IPS DF 19.7 (cell line): ENCODE results near the gene EVA1C.
"Not testable (repeated sequence)": the region's sequence is repeated elsewhere in the genome, so short reads cannot be mapped to it uniquely, and the experiment has no call there.

Source experiments
- DNase-seq: peaks from one replicate; pipeline ENCODE4 v3.0.0-alpha.2; 2013; ENCODE audit warnings: low read depth, low spot score

Gene EVA1C

DNA sequence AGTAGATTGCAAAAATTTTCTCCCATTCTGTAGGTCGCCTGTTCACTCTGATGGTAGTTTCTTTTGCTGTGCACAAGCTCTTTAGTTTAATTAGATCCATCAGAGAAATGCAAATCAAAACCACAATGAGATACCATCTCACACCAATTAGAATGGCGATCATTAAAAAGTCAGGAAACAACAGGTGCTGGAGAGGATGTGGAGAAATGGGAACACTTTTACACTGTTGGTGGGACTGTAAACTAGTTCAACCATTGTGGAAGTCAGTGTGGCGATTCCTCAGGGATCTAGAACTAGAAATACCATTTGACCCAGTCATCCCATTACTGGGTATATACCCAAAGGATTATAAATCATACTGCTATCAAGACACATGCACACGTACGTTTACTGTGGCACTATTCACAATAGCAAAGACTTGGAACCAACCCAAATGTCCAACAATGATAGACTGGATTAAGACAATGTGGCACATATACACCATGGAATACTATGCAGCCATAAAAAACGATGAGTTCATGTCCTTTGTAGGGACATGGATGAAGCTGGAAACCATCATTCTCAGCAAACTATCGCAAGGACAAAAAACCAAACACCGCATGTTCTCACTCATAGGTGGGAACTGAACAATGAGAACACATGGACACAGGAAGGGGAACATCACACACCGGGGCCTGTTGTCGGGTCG lies 21.8 kb upstream of the EVA1C start:
- DNase-seq = not testable (repeated sequence)

DNA sequence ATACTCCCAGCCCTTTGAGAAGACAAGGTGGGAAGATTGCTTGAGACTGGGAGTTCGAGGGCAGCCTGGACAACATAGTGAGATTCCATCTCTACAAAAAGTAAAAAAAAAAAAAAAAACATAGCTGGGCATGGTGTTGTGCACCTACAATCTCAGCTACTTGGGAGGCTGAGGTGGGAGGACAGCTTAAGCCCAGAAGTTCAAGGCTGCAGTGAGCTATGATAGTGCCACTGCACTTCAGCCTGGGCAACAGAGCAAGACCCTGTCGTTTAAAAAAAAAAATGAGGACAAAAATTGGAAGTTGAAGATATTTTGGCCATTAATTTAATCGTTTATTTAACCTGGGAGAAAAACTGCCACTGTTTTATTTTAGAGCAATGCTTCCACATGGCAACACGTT lies 20.8 kb upstream of the EVA1C start:
- DNase-seq = no peak

DNA sequence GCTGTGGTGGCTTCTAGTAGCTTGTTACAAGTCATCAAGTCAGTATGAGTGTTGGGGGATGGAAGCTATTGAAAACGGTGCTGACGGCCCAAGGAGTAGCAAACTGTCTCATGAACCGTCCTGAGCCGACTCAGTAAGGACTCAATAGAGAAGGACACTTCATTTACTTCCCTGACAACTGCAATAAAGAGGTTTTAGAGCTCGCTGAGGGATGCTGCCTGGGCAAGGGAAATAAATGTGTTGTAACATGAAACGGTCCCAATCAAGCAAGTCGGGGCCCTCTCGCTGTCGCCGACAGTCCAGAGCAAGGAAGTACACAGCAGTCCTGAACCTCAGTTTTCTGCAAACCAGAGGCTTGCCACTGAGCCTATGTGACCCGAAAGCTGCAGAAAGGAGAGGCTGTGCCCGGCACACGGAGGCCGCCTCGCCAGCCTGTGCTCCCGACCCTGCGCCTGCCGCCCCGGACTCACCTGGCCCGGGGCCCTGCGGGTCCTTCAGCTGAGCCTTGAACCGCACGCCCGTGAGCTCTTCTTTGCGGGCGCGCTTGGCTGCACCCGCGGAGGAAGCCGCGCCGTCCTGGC lies 20.1 kb upstream of the EVA1C start:
- DNase-seq = no peak

DNA sequence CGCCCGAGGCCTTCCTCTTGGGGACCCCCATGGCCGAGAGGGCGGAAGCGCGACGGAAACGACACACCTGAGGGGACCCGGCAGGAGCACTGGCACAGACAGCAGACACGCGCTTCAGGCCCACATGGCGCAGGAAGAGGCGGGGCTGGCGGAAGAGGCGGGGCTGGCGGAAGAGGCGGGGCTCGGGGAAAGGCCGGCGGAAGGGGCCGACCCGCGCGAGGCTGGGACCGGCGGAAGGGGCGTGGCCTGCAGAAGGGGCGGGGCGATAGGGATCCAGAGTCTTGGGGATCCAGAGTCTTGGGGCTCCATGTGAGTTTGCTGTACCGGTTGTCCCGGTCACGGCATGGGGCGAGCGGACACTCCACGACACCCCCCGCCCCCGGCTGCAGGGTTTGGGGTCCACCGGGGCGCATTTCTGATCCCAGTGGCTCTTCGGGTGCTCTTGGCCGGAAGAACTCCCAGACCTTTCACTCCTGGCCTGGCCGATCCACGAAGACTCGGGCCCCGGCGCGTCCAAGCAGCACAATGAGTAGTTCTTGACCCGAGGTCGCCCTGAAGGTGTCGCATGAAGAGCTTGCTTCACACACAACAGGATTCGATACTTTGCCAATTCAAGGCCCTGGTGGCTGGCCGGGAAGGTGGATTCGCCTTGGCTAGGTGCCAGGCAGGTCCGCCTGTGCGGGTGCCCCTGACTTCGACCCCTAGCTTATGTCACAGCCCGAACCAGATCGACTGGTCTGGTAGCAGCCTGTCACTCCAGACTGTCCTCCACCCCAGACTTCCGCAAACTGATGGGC lies 19.4 kb upstream of the EVA1C start, which contains the start of gene URB1:
TSS of gene URB1 (minus strand) at position 133 of the 797 bp plus-strand sequence. CDS start at position 31, 102 bp downstream.
- no peak for DNase-seq

DNA sequence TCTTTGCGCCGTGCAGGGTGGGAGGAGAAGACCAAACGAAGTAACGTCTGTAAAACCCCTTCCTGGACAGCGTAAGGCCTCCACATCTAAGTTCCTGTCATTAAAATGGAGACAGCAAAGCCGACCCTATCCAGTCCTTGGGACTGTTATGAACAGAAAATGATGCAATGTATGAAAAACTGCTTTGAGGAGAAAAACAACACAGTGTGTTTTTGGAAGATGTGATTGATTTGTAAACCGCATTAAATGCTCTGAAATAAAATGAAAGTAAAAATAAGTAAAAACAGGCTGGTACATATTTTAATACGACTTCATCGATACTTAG lies 18.9 kb upstream of the EVA1C start:
- no peak for DNase-seq

DNA sequence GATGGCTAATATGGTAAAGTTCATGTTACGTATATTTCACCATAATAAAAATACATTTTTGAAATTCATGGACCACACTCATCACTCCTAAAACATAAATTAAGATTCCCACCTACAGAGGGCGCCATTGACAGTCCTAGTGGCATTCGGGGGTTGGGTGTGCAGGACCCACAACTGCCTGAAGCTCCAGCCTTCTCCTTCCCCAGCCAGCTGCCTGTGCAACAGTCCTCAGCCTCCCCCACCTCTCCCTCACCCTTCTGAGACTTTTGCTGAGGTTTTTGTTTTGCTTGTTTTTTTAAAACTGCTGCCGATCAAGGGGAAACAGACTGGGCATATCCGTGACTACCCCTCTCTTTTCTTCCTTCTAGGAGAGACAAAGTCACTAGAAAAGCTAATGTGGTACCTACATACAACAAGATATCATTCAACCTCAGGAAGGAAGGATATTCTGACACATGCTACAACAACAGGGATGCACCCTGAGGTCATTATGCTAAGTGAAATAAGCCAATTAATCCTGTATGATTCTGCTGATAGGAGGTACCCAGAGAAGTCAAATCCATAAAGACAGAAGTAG lies 9.2 kb upstream of the EVA1C start:
- no peak for DNase-seq

DNA sequence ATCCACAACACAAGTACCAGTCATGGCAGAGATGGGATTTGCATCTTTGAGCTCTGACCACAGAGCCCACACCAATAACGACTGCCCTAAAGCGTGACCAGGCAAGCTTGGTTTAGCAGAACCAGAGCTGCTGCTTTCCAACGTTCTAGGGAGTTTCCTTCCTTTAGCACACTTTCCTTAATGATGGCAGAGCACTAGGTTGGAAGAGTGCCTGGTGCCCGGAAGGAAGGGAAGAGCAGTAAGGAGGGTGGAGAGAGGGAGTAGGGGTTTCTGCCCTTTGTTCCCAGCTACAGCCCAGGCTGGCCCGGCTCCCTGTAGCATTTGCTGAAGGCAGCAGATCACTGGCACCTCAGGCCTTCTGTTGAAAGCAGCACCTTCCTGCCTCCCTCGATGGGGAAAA lies 6.1 kb upstream of the EVA1C start:
- no peak for DNase-seq

DNA sequence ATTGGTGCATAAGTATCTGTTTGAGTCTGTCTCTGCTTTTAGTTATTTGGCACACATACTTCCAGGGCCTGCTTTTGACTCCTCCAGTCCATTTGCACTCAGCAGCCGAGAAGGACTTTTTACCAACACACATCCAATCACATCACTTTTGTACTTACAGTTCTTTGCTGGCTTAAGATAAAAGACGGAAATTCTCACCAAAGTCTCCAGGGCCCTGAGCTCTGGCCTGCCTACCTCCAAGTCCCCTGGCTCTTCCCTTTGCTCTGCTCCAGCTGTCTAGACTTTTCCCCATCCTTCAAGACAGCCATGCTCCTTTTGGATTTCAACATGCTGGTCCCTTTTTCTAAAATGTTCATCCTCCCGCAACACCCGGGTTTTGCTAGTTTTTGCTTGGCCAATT lies 2.2 kb upstream of the EVA1C start:
- no peak for DNase-seq

DNA sequence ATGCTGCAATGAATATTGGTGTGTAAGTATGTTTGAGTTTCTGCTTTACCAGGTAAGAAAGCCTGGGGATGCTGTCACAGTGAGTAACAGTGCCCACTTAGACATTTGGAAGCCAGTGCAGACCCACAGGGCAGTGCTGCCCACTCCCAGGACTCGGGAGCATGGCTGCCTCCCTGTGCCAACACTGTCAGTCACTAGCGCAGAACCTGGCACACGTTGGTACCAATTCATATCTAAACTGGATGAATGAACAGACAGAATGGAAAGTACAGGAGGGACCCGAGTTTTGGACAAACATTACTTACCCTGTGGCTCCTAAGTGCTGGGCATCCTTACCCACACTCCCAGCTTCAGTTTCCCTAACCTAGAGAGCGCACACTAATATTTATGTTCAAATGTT lies 1.6 kb upstream of the EVA1C start:
- DNase-seq = no peak

DNA sequence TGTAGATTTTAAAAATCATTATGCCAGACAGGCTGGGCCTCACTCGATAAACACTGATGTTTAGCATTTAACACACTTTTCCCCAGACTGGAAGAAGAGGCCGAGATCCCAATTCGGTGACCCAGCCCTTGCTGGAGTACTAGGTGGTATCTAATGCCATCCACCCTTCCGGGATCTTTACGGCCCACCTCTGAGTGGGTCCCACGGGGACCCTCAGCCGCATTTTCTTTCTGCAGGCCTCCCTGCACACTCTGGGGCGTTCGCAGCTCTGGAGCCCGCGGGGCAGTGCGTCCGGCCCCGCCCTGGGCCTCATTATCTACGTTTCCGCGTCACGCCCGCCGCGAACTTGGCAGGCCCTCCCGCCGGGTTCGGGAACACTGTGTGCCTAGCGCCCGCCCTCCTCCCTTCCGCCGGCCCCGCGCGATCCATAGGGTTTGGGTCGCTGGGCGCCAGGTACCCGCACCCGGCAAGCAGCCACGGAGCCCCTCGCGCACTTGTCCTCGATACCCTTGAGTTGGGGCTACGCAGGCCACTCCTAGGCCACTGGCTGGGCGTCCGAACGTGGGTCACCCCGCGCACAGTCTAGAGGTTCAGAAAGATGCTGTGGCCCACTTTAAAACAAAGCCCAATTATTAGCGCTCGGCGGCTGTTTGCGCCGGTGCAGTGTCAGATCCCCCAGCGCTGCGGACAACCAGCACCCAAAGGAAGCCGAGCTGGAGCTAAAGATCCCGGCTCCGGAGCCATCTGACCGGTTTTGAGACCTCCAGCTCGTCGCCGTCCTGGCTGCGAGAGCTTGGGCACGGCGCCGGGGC lies 950 bp upstream of the EVA1C start:
- DNase-seq = no peak

DNA sequence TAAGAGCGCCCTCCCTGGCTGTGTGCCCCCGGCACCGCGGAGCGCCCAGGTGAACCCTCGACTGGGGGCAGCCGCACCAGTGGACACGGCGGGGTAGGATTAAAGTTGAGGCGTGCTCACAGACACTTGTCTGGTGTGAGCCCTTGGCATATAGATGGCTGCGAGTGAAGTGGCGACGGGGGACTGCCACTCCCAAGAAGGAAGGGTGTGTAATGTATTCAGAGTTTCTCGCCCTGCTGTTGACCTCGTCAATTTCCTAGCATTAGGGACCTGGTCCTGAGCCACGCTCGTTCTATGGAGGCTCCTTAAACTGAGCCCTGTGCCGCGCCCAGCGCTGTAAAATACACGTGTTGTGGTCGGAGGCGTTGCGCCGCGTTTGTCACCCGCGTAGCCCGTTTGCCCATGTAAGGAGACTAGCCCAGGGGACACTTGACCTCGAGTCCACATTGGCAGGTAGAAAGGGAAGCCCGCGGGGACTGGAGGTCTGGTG lies 554 bp downstream of the EVA1C start:
- no peak for DNase-seq

DNA sequence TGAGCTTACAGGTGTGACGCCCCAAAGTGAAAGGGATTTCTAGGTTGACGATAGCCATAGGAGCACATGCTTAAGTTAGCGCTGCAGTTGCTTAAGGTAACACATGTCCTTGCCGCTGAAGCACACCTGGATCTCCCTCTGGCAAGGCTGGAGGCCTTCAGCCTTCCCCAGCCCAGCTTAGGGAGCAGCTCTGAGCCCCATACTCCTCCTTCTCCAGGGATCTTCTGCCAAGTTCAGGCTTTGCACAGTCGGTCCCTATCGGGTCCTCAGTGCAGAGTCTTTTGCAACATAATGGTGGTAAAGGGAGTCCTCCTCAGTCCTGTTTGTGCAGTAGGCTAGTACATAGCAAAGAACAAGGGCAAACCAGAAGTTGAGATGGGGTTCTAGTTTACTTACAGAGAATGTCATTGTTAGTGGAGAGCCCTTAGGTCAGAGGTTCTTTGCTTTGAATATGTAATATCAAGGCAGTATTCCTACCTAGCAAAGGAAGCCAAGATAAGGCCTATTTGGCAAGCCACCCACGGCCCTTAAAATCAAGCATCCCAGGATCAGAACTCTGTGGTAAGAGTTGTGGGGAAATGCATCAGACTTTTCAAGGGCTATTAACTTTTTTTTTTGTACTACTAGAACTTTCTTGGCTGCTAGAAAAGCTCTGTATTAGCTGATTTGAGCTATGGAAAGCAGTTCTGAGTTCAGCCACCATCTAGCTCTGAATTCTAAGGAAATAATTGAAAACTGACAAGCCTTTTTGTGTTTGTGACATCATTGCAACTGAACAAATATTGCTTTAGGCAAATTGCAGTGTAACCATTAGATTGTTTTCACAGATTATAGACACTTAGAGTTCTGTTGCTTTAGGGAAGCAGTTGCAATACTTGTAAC lies 1.4 kb downstream of the EVA1C start:
- no peak for DNase-seq

DNA sequence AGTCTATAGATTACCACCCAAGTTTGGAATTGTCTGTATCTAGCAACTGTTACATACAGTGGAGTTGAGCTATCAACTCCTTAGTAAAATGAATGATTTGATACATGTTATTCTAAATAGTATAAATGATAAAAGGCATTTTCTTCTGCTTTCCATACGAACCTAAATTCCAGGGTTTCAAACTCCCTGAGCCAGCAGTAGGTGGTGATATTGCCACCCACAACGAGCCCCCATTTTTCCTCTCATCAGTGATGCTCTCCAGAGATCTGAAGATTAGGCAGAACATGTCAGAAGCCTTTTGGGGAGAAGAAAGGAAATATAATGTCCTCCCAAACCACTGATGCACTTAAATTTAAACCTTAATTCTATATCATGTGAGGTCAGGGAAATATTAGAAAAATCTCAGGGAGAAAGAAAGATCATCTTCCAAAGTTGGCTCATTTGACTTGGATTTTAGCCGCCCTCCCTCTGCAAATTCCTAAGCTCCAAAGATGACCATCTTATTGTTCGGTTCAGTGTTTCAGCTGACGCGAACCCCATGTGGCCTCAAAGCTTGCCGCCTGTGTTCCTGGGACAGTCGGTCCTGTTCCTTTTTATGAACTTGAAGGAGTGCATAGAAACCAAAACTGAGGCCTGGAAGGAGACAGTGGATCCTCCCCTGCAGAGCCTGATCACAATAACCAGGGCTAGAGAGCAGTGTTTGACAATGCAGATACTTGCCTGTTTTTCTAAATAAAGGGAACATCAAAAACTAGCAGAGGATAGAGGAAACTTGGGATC lies 2.3 kb downstream of the EVA1C start:
- no peak for DNase-seq

DNA sequence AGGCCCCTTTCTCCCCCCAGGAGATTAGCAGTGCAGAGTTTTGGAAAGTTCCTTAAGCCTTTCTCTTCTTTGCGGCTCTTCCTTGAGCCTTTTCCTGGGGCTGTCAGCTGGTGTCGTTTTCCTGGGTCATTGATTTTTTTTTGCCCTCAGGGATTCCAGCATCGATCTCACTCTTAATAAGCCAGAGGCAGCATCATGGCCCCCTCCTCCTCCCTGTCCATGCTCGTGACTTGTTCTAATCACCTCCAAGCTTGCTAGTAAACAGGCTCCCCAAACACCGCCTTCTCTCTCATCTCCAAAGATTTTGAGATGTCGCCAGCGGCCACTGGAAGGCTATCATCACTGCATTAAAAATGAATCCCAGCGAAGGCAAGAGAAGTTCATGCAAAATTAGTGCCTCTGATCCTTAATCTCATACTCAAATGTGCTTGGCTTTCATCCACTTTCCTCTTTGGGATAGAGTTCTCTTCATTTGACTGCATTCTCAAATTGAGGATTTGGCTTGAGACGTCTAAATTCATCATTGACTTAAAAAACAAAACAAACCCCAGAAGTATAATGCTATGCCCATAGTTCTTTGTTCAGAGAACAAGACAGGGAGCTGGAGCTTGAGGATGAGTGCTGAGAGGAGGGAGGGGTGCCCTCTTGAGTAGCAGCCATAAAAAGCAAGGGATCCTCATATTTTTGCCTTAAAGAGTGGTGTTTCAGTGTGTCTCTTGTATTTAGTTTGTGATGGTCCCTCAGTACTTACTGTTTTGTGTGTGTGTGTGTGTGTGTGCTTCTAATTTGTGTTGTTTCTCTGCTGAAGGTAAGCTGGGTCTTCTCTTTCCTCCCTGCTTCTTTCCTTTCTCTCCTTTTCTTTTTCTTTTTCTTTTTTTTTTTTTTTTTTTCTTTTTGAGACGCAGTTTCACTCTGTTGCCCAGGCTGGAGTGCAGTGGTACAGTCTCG lies 3.2 kb downstream of the EVA1C start:
- no peak for DNase-seq

DNA sequence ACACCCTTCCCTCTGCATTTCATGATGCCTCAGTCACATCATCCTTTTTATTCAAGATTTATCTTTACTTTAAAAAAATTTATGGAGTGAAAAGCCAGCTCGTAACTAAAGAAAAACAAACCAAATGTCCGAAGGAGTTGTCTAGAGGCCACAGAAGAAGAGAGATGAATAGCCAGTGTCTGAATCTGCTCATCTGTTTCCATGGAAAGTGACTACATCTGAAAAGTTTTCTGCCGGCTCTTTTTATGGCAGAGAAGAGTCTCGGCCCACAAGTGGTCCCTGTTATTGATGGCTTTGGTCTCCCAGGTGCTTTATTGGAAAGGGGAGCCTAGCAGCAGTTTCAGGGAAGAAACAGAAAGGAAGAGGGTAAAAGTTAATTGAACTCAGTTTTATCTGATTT lies 5.6 kb downstream of the EVA1C start:
- no peak for DNase-seq

DNA sequence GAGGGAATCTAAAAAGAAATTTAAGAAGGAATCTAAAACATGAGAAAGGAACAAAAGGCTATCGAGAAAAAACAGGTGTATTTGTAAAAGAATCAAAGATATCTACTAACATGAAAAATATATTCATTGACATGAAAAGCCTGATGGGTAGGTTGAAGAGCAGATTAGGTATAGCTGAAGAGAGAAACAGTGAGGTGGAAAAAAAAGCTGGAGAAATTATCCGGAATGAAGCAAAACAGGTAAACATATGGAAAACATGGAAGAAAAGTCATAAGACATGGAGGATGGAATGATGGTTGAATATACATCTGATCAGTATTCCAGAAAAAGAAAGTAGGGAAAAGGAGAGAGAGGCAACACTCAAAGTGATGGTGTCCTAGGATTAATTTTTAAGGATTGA lies 9.6 kb downstream of the EVA1C start:
- DNase-seq = no peak

DNA sequence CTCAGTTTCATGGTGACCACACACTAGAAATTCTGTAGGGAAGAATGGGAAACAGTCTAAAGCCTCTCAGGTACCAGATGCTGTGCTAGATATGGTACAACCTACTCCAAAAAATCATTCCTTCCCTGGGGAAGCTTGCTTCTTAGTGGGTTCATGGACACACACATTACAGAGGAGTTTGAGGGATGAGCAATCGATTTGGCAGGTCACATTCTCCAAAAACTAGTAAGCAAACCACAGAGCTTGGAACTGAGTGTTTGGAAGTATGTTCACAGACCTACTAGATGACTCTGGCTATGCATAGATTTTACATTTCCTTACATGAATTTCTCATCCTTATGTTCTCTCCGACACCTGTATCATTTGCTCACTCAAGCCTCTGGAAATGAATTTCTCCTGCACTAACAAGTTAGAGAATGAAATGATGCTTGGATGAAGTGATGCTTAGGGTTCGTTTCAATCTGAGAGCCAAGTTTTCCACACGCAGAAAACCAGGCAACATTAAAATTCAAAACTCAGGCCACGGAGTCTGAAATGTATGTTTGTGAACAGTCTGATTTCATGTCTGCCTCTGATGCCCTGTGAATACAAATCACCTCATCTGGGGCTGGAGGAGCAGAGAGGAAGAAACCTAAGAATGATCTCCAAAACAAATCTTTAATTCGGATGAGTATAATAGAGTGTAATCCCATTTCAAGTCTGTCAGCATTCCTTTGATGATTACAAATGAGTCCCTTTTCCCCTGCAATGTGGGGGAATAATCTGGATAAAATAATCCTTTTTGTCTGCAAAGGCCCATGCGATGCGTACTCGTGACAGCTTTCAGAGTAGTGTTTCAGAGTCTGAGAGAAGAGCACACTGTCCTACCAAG lies 11.0 kb downstream of the EVA1C start:
- DNase-seq = no peak

DNA sequence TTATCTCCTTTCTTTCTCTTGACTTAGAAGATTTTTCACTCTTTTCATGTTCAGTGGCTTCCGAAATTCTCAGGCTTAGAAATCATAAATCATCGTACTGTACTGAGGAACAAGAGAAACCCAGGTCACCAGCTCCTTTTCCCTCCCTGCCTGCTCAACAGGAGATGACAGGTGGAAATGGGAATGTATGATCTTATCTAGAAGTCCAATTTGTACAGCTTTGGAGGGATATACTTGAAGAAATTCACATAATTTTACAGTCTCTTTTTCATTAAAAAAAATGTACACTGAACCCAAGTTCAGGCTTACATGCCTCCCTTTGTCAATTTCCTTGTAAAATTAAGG lies 11.7 kb downstream of the EVA1C start:
- no peak for DNase-seq
